GM13977 (cell line): ENCODE measurements around the gene GART.

Source experiments
- DNase-seq: peaks from one replicate; pipeline ENCODE4 v3.0.0; 2012; ENCODE audit warnings: low spot score
- in situ Hi-C: fragments of 300-500 bp; cut with MboI; formaldehyde crosslinking; loops from one replicate; pipeline ENCODE4 v1.12.0; 2022; ENCODE audit warnings: low sequenced_read_pairs, low pct_unique_long_range_greater_than_20kb, mixed read lengths, inconsistent platforms; ENCODE audit not compliant: unreplicated experiment
- TF ChIP-seq, protein P1 (sequence below): IDR thresholded peaks from 2 replicates; pipeline ENCODE4 v1.5.1; 2012; ENCODE audit warnings: mild to moderate bottlenecking, control low read depth; ENCODE audit not compliant: insufficient read depth; ENCODE audit errors: extremely low read depth, missing control alignments

GART gene

DNA sequence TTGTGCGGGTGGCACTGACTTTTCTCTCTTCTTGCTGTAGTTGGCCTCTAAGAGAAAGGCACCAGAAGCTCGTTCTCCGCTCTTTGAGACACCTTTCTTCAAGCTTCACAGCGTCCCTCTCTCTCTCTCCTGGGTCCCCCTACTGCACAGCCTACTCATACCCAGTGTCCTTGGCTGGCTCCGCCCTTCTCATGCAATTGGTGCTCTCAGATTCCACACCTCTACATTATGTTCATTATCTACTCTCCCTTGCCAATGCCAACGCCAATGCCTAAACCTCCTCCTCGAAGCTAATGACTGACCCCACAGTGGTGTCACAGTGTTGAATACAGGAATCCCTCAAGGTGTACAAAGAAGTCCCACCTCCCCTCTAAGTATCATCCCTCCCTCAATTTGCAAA is 45.6 kb downstream of the GART start:
- TF ChIP-seq, protein P1, sequence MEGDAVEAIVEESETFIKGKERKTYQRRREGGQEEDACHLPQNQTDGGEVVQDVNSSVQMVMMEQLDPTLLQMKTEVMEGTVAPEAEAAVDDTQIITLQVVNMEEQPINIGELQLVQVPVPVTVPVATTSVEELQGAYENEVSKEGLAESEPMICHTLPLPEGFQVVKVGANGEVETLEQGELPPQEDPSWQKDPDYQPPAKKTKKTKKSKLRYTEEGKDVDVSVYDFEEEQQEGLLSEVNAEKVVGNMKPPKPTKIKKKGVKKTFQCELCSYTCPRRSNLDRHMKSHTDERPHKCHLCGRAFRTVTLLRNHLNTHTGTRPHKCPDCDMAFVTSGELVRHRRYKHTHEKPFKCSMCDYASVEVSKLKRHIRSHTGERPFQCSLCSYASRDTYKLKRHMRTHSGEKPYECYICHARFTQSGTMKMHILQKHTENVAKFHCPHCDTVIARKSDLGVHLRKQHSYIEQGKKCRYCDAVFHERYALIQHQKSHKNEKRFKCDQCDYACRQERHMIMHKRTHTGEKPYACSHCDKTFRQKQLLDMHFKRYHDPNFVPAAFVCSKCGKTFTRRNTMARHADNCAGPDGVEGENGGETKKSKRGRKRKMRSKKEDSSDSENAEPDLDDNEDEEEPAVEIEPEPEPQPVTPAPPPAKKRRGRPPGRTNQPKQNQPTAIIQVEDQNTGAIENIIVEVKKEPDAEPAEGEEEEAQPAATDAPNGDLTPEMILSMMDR = no peak
- no peak for DNase-seq
- in situ Hi-C loops = no loop called here

DNA sequence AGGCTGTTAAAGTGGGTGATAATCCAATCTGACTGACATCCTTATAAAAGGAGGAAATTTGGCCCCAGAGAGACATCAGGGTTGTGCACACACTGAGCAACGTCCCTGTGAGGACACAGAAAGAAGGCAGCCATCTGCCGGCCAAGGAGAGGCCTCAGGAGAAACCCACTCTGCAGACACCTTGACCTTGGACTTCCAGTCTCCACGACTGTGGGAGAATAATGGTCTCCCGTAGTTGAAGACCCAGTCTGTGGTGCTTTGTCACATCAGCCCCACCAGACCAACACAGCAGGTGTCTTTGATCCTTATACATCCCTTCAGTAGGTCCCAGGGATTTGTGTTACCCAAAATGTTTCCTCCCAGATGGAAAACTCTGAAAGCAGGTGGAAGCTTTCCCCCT is 46.2 kb downstream of the GART start:
- no peak for DNase-seq
- TF ChIP-seq, protein P1 = no peak
- in situ Hi-C loops = no loop called here

DNA sequence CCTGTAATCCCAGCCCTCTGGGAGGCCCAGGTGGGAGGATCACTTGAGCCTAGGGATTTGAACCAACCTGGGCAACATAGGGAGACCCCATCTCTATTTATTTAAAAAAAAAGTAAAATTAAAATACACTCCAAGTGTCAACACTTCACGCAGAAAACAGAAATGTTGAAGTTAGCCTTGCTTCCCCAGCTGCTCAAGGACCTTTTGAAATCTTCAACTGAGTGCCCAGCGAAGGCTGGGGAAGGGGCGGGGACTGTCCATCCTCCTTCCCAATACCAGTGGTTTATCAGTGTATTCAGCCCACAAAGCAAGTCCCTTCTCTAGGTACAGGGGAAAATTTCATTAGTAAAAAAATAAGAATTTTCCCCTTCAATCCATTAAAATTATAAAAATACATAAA is 48.2 kb downstream of the GART start:
- TF ChIP-seq, protein P1 = no peak
- in situ Hi-C loops = no loop called here
- DNase-seq = no peak

DNA sequence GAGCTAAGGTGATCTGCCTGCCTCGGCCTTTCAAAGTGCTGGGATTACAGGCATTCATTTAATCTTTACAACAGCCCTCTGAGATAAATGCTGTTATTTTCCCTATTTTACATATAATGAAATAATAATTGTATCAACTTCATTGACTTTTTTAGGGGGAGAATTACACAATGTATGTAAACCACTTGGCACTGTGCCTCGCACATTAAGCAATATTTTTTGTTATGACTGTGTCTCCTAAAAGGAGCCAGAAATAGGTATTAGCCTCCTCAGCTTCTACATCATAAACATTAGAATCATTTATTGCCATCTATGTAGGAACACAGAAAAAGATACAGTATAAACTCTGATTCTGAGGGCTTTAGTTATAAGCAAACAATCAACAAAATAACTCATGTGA is 49.3 kb downstream of the GART start:
- TF ChIP-seq, protein P1 = no peak
- in situ Hi-C loops = no loop called here
- no peak for DNase-seq

DNA sequence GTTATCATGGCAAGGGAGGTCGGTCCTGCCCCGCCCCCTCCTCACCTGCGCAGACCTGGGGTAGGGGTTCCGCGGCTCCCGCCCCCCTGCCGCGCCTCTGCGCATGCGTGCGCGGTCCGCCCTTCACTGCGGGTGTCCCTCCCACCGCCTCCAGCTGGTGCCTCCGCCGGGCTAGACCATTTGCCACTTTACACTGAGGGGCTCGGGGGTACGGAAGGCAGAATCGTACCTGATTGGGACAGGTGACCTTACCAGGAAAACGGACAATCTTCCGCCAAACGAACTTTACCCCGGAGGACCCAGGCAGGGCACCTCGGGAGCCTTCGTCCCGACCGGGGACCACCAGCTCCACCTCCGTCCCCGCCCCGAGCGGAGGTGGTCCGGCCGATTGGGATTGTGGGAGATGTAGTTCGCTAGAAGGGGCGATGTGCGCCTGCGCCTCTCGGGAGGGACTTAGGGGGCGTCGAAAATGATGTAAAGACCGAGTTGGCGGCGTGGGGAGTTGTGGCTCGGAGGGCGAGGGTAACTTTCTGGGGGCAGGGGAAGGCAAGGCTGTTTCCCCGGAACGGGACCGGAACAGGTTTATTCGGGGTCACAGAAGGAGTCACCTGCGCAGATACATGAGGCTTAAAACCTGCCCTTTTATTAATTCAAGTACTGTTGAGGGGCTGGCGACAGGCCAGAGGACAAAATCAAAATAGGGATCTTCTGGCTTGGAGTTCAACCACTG is 50.4 kb downstream of the GART start, which contains the start of gene DNAJC28:
Gene DNAJC28, minus strand, starts transcription at position 344 of the 730 bp plus-strand sequence. CDS start 2,323 bp downstream, outside the sequence.
- in situ Hi-C loops = no loop called here
- TF ChIP-seq, protein P1 = no peak
- peak; percentile 94 for DNase-seq

DNA sequence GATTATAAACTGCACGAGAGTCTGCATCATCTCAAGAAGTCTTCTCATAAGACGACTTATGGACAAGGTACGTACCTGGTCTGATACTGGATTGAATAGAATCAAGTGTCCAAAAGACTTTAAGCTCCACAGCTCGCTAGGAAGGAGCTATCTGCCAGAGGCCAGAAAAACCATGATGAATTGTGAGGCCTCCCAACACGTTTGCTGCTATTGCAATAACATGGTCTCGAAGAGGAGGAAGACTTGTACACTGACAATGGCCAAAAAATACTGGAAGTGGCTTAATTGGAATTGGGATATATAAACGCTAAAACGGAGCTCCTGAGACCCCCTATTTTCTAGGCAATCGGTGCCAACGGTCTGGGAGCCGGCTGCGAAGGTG is 50.9 kb downstream of the GART start:
- DNase-seq = no peak
- in situ Hi-C loops = no loop called here
- TF ChIP-seq, protein P1 = no peak
